PFSK-1 (cell line): ENCODE measurements around the gene SGPP1.

Experiments used
- FOXP2 ChIP-seq: optimal IDR thresholded peaks from 2 replicates; pipeline ENCODE3; 2011; ENCODE audit warnings: borderline replicate concordance, control low read depth, inconsistent platforms; ENCODE audit not compliant: insufficient read depth; ENCODE audit errors: extremely low read length, extremely low read depth
- POLR2AphosphoS5 ChIP-seq: IDR thresholded peaks from 2 replicates; pipeline ENCODE4 v1.6.1; 2012; ENCODE audit warnings: low read depth, mild to moderate bottlenecking, control low read depth, low read length, moderate library complexity
- REST ChIP-seq, 2 experiments: IDR thresholded peaks; 2 replicates each; pipeline versions ENCODE4 v1.6.1 to v1.8.0; 2011 to 2012; ENCODE audit warnings: low read depth in 2 of 2, low read length in 2 of 2, control low read depth in 1 of 2, inconsistent platforms in 1 of 2, mild to moderate bottlenecking in 1 of 2, moderate library complexity in 1 of 2; ENCODE audit not compliant: insufficient read depth in 1 of 2
- SIN3A ChIP-seq: IDR thresholded peaks from 2 replicates; pipeline ENCODE4 v1.6.1; 2012; ENCODE audit warnings: mild to moderate bottlenecking, low read length, moderate library complexity, borderline replicate concordance; ENCODE audit not compliant: insufficient read depth
- TAF1 ChIP-seq: IDR thresholded peaks from 2 replicates; pipeline ENCODE4 v1.6.1; 2012; ENCODE audit warnings: low read length, control low read depth, borderline replicate concordance; ENCODE audit not compliant: insufficient read depth

Gene SGPP1

DNA sequence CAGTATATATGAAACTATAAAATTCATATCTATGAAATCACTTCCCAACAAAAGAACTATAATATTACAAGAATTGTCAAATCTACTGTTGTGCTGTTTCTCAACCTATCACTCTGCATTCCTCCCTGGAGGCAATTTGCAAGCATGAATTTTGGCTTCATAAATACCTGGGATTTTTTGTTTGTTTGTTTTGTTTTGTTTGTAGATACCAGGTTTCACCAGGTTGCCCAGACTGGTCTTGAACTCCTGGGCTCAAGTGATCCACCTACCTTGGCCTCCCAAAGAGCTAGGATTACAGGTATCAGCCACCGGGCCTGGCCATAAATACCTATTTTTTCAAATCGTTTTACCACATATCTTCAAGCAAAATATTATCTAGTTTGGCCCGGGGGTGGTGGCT is 38.7 kb downstream of the SGPP1 start:
- no peak for TF ChIP-seq FOXP2
- TF ChIP-seq REST (IDR thresholded peaks at IDR 0.05; ENCODE audit: insufficient read depth in 1 of 2, low read depth in 2 of 2, low read length in 2 of 2): no peak
- no peak for TF ChIP-seq POLR2AphosphoS5
- TF ChIP-seq TAF1: no peak
- no peak for TF ChIP-seq SIN3A

- TF ChIP-seq FOXP2 (no peak), REST (IDR thresholded peaks at IDR 0.05; ENCODE audit: insufficient read depth in 1 of 2, low read depth in 2 of 2, low read length in 2 of 2) (no peak), SIN3A (no peak), POLR2AphosphoS5 (no peak), TAF1 (no peak)
These were observed 40.9 kb downstream of the SGPP1 start for GRCh38 chr14:63686926-63687325.

GRCh38 chr14:63685401-63685800 is 42.5 kb downstream of the SGPP1 start:
- TF ChIP-seq SIN3A: no peak
- TF ChIP-seq FOXP2: no peak
- TF ChIP-seq POLR2AphosphoS5: no peak

- TF ChIP-seq POLR2AphosphoS5: no peak
- no peak for TF ChIP-seq TAF1
- TF ChIP-seq SIN3A: no peak
- TF ChIP-seq FOXP2: no peak
- no peak for TF ChIP-seq REST (IDR thresholded peaks at IDR 0.05; ENCODE audit: insufficient read depth in 1 of 2, low read depth in 2 of 2, low read length in 2 of 2)
These were observed 44.9 kb downstream of the SGPP1 start for GRCh38 chr14:63682727-63683593.

GRCh38 chr14:63678536-63678935 is 49.3 kb downstream of the SGPP1 start:
- TF ChIP-seq REST (IDR thresholded peaks at IDR 0.05; ENCODE audit: insufficient read depth in 1 of 2, low read depth in 2 of 2, low read length in 2 of 2): no peak
- TF ChIP-seq TAF1: no peak
